ENCODE results near the gene MED9.

DNA sequence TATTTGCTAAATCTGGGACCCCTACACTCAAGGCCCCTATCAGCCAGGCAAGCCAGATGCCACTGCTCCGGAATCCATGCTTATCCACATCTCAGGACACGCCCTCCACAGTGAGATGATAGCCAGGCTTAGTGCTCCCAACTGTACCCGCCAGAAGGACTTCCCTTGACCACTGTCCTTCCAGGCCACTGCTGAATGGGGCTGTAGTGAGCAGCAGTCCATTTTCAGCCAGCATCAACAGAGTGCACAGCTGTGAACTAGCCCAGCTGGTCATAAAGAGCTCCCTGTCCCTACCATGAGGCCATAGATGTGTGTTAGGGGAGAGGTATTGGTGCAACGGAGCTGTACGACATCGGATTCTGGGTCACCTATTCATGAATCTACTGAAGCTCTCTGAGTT, 13.0 kb upstream of the MED9 start:
- TF ChIP-seq, protein P1, sequence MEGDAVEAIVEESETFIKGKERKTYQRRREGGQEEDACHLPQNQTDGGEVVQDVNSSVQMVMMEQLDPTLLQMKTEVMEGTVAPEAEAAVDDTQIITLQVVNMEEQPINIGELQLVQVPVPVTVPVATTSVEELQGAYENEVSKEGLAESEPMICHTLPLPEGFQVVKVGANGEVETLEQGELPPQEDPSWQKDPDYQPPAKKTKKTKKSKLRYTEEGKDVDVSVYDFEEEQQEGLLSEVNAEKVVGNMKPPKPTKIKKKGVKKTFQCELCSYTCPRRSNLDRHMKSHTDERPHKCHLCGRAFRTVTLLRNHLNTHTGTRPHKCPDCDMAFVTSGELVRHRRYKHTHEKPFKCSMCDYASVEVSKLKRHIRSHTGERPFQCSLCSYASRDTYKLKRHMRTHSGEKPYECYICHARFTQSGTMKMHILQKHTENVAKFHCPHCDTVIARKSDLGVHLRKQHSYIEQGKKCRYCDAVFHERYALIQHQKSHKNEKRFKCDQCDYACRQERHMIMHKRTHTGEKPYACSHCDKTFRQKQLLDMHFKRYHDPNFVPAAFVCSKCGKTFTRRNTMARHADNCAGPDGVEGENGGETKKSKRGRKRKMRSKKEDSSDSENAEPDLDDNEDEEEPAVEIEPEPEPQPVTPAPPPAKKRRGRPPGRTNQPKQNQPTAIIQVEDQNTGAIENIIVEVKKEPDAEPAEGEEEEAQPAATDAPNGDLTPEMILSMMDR (IDR thresholded peaks at IDR 0.05) = no peak
- no peak for TF ChIP-seq POLR2A (IDR thresholded peaks at IDR 0.05)
